Endometrial microvascular endothelial cells (primary cell): ENCODE data around the gene RPAP2. TPM values are rescaled to one million over a fixed set of nuclear protein-coding genes. Genes with fewer than 3 reads are reported as not detected.
"Not testable (repeated sequence)": the region's sequence is repeated elsewhere in the genome, so short reads cannot be mapped to it uniquely, and the experiment has no call there.

Source experiments
- in situ Hi-C: cut with HindIII; loops from 2 replicates; pipeline ENCODE4 v1.10.0; 2017; ENCODE audit warnings: low sequenced_read_pairs, low pct_unique_long_range_greater_than_20kb; ENCODE audit errors: inconsistent ontology term
- total RNA-seq: library from RNA; depleted of rRNA; stranded (reverse); fragments of >200 nt; gene quantifications from one replicate; pipeline ENCODE4 v1.2.3, GENCODE V29; 2015; ENCODE audit errors: inconsistent ontology term

The RPAP2 gene
- total RNA-seq, 1 donor from 2014 or later: 11.6 TPM

DNA sequence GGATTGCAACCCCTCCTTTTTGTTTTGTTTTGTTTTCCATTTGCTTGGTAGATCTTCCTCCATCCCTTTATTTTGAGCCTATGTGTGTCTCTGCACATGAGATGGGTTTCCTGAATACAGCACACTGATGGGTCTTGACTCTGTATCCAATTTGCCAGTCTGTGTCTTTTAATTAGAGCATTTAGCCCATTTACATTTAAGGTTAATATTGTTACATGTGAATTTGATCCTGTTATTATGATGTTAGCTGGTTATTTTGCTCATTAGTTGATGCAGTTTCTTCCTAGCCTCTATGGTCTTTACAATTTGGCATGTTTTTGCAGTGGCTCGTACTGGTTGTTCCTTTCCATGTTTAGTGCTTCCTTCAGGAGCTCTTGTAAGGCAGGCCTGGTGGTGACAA is 135.7 kb downstream of the RPAP2 start:
- in situ Hi-C loops: not testable (repeated sequence)

GRCh38 chr1:92439291-92439690 is 140.4 kb downstream of the RPAP2 start:
- in situ Hi-C loops: no loop called here

GRCh38 chr1:92441316-92441696 is 142.4 kb downstream of the RPAP2 start:
- in situ Hi-C loops: no loop called here

GRCh38 chr1:92441697-92442342 is 143.0 kb downstream of the RPAP2 start:
- in situ Hi-C loops: no loop called here

DNA sequence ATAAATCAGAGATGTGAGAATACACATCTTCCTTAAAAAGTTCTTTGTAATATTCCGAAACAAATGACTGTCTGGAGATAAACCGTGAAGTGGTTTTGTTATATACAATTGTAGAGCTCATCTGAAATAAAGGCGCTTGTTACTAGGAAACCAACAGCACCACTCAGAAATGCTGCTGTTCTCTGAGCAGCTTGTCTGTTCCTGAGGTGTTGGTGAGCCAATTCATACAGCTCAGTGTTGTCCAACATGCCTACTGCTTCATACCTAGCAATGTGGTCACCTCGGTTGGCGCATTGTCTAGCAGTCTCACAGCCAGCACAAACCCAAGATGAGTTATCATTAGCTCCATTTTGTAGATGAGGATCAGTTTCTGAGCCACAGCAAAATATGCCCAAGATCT is 143.5 kb downstream of the RPAP2 start:
- in situ Hi-C loops: no loop called here

- in situ Hi-C loops: no loop called here
Observed at GRCh38 chr1:92443893-92444292, 145.0 kb downstream of the RPAP2 start.

GRCh38 chr1:92444351-92444750 is 145.5 kb downstream of the RPAP2 start:
- in situ Hi-C loops: no loop called here

DNA sequence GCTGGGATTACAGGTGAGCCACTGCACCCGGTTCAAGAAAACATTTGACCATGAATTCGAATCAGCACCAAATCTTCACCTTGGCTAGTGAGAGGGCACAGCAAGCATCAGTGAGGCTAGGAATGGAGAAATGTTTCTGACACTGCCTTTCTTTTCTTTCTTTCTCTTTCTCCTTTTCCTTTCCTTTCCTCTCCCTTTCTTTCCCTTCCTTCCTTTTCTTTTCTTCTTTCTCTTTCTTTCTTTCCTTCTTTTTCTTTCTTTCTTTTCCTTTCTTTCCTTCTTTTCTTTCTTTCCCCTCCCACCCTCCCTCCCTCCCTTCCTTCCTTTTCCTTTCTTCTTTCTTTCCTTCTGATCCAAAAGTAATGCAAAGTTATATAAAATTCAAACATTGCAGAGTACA is 147.0 kb downstream of the RPAP2 start:
- in situ Hi-C loops: no loop called here

DNA sequence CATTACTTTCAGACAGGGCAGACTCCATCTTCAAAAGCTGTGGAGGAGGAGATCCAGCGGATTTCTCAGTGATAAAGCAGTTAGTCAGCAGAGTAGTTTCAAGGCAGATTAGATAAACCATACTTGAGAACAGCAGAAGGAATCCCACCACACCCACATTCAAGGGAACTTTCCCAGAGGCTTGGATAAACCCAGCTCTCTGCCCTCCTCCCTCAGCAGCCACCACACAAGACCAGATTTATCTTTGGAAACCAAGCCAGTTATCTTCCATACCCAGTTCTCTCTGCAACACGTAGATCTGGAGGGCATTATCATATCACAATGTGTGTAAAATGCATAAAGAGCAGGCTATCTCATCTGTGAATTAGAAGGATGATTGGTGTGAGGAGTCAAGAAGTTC is 147.7 kb downstream of the RPAP2 start:
- in situ Hi-C loops: no loop called here

GRCh38 chr1:92447033-92447681 is 148.3 kb downstream of the RPAP2 start:
- in situ Hi-C loops: no loop called here

DNA sequence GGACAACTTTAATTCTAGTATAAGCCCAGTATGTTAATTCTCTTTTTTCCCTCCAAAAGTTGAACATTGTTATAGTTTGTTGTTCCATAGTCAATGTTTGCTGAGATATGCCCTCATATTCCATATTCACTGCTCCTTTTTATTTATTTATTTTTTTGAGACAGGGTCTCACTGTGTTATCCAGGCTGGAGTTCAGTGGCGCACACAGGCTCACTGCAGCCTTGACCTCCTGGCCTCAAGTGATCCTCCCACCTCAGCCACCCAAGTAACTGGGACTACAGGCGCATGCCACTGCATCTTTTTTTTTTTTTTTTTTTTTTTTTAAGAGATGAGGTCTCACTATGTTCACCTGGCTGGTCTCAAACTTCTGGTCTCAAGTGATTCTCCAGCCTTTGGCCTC is 149.1 kb downstream of the RPAP2 start:
- in situ Hi-C loops: no loop called here

Other genes starting within 250 kb of the RPAP2 start
- not detected for gene SETSIP, start 223.6 kb upstream of the RPAP2 start, total RNA-seq
- gene BTBD8, start 218.7 kb upstream of the RPAP2 start, total RNA-seq: 0.84 TPM
- not detected for gene C1orf146, start 81.1 kb upstream of the RPAP2 start, total RNA-seq
- 16.4 TPM for gene GLMN, start 72 bp upstream of the RPAP2 start, total RNA-seq
- not detected for gene GFI1, start 187.9 kb downstream of the RPAP2 start, total RNA-seq